Left lung (tissue), 10 donors: ENCODE results near the gene UBE2G1. TPM values are rescaled to one million over a fixed set of nuclear protein-coding genes. Genes with fewer than 3 reads are reported as not detected.

Experiments
- ATAC-seq: fragments of 200-7000 bp; cut with Tn5 transposase; one replicate; pipeline ENCODE4 v1.9.1; 2020; ENCODE audit warnings: moderate library complexity
- DNase-seq, 4 donors: peaks; one replicate each; pipeline ENCODE4 v3.0.0-alpha.2; 2013 to 2020
- H3K27ac ChIP-seq, 2 donors: fragments of 200-600 bp; sonication (generic) in 1 of 2; one replicate each; pipeline versions ENCODE4 v1.5.0 to v1.8.0; 2020 to 2021
- H3K27me3 ChIP-seq, 2 donors: fragments of 200-600 bp; sonication (generic) in 1 of 2; one replicate each; pipeline versions ENCODE4 v1.5.0 to v1.8.0; 2020 to 2021
- H3K36me3 ChIP-seq, 2 donors: fragments of 200-600 bp; sonication (generic) in 1 of 2; one replicate each; pipeline versions ENCODE4 v1.5.0 to v1.8.0; 2020 to 2021
- H3K4me1 ChIP-seq, 2 donors: fragments of 200-600 bp; one replicate each; pipeline ENCODE4 v1.8.0; 2021
- H3K4me3 ChIP-seq, 2 donors: fragments of 200-600 bp; sonication (generic) in 1 of 2; one replicate each; pipeline versions ENCODE4 v1.5.0 to v1.8.0; 2020 to 2021; ENCODE audit warnings: mild to moderate bottlenecking in 1 of 2
- H3K9me3 ChIP-seq, 2 donors: fragments of 200-600 bp; sonication (generic) in 1 of 2; one replicate each; pipeline versions ENCODE4 v1.5.0 to v1.8.0; 2020 to 2021
- intact Hi-C, 2 donors: fragments of 100-400 bp; cut with DNase I; formaldehyde crosslinking; loops; one replicate each; pipeline versions ENCODE4 v1.11.2 to v1.14.2; 2022
- polyA plus RNA-seq, 6 donors: library from polyadenylated mRNA; unstranded; fragments of 120-200 nt; gene quantifications; one replicate each; pipeline ENCODE4 v1.2.1, GENCODE V29; 2013; ENCODE audit not compliant: insufficient read length in 6 of 6
- total RNA-seq, 2 donors: library from RNA; stranded (reverse); fragmentation: NEBNext Ultra II Directional; extraction: Animal tissue kit (Norgen Biotek cat#: 25700); gene quantifications; one replicate each; pipeline ENCODE4 v1.2.1, GENCODE V29; 2021
- TF ChIP-seq, protein P1 (sequence below), 2 donors: fragments of 200-600 bp; sonication (generic) in 1 of 2; IDR thresholded peaks; one replicate each; pipeline versions ENCODE4 v1.5.0 to v1.8.0; 2021; ENCODE audit warnings: antibody characterized with exemption in 2 of 2
- donor health status: DM: no; HTN: yes; CAD: no.
- donor health status: DM: no; HTN: no; CAD: no.

UBE2G1 gene
- total and polyA plus RNA-seq, 8 donors, result 43.3 to 56.9 (median 48.3) TPM

DNA sequence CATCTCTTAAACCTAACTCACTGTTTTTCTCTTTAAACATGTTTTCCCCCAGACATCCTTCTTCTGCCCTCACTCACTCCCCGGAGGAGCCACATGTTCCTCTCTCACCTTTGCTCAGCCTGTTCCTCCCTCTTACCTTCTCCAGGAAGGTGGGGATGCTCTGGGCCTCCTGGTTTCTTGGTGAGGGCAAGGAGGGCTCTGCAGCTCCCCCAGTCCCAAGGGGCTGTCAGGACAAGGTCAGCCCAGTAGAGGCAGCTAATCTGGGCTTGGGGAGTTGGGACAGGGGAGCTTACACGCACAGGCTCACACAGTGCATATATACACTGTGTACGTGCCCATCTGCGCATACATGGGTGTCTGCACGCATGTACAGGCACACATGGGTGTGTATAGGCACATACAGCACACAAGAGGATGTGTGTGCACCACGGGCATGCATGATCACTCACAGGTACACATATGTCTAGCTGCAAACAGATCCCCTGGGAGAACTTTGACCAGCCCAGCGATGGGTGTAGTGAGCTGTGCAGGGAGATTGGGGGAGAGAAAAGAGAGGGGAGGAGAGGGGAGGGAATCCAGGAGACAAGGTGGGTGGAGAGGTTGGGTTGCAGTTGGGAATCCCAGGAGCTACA, 38.7 kb upstream of the UBE2G1 start:
- intact Hi-C loops, result no loop called here
- DNase-seq (no peak), ATAC-seq (no peak)
- Histone ChIP-seq H3K27ac (no peak overlapping the region), H3K27me3 (no peaks in the 10 kb centered on the region), H3K4me1 (no peaks in the 10 kb centered on the region), H3K9me3 (no peaks in the 10 kb centered on the region), H3K4me3 (no peak overlapping the region), H3K36me3 (no peaks in the 10 kb centered on the region)
- TF ChIP-seq, protein P1, sequence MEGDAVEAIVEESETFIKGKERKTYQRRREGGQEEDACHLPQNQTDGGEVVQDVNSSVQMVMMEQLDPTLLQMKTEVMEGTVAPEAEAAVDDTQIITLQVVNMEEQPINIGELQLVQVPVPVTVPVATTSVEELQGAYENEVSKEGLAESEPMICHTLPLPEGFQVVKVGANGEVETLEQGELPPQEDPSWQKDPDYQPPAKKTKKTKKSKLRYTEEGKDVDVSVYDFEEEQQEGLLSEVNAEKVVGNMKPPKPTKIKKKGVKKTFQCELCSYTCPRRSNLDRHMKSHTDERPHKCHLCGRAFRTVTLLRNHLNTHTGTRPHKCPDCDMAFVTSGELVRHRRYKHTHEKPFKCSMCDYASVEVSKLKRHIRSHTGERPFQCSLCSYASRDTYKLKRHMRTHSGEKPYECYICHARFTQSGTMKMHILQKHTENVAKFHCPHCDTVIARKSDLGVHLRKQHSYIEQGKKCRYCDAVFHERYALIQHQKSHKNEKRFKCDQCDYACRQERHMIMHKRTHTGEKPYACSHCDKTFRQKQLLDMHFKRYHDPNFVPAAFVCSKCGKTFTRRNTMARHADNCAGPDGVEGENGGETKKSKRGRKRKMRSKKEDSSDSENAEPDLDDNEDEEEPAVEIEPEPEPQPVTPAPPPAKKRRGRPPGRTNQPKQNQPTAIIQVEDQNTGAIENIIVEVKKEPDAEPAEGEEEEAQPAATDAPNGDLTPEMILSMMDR (IDR thresholded peaks at IDR 0.05), result no peak

GRCh38 chr17:4397840-4398239, 31.4 kb upstream of the UBE2G1 start:
- H3K27me3 ChIP-seq, result no peaks in the 10 kb centered on the region
- no peaks in the 10 kb centered on the region for H3K36me3 ChIP-seq
- DNase-seq (no peak), ATAC-seq (no peak)
- H3K9me3 ChIP-seq, result no peaks in the 10 kb centered on the region
- no peak overlapping the region for H3K27ac ChIP-seq
- H3K4me3 ChIP-seq, result no peak overlapping the region
- intact Hi-C loops, result no loop called here
- TF ChIP-seq, protein P1 (IDR thresholded peaks at IDR 0.05), result no peak
- no peaks in the 10 kb centered on the region for H3K4me1 ChIP-seq

GRCh38 chr17:4395111-4395478, 28.6 kb upstream of the UBE2G1 start:
- H3K4me3 ChIP-seq, result no peak overlapping the region
- no peak for ATAC-seq
- peaks cover 0 to 3% of the 10 kb centered on the region in 2 donors for H3K27me3 ChIP-seq
- intact Hi-C loops, result no loop called here
- DNase-seq, result no peak
- no peaks in the 10 kb centered on the region for H3K4me1 ChIP-seq
- no peak overlapping the region for H3K27ac ChIP-seq
- TF ChIP-seq, protein P1 (IDR thresholded peaks at IDR 0.05), result no peak
- H3K9me3 ChIP-seq, result no peaks in the 10 kb centered on the region
- no peaks in the 10 kb centered on the region for H3K36me3 ChIP-seq

DNA sequence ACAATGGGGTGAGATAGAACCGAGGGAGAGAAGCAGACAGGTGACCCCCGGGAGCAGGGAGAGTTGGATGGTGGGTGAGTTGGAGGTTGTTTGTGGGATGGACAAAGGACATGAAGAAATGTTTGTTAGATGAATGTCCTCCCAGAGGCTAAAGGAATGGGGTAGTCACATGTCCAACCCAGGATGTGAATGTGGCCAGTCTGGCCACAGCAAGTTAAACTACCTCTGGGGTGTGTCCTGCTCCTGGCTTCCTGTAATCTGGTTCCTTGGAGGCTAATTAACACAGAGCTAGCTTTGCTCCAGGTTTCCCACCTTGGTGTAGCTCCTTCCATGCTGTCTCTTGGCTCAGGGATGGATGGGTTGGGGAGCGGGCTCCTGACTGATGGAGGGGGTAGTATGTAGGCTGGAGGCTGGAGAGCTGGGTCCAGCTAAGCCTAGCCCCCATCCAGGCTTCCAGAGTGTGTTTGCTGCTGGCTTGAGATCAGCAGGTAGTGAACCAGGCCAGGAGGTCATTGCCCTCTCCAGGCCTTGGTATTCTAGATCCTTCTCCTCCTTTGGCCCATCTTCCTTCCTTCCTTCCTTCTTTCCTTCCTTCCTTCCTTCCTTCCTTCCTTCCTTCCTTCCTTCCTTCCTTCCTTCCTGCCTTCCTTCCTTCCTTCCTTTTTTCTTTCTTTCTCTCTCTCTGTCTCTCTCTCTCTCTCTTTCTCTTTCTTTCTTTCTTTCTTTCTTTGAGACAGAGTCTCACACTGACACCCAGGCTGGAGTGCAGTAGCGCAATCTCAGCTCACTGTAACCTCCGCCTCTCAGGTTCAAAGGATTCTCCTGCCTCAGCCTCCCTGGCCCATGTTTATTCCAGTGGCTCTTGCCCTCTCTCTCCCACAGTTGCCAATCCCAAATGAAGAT, 28.0 kb upstream of the UBE2G1 start:
- Histone ChIP-seq H3K27me3 (peaks cover 0 to 3% of the 10 kb centered on the region in 2 donors), H3K27ac (no peak overlapping the region), H3K4me1 (no peaks in the 10 kb centered on the region), H3K4me3 (no peak overlapping the region), H3K36me3 (no peaks in the 10 kb centered on the region), H3K9me3 (no peaks in the 10 kb centered on the region)
- TF ChIP-seq, protein P1 (IDR thresholded peaks at IDR 0.05), result no peak
- DNase-seq (no peak), ATAC-seq (no peak)
- intact Hi-C loops, result no loop called here

GRCh38 chr17:4393806-4394205, 27.3 kb upstream of the UBE2G1 start:
- no peak overlapping the region for H3K27ac ChIP-seq
- TF ChIP-seq, protein P1 (IDR thresholded peaks at IDR 0.05), result no peak
- intact Hi-C loops, result no loop called here
- ATAC-seq (no peak), DNase-seq (no peak)
- H3K27me3 ChIP-seq, result peaks cover 0 to 3% of the 10 kb centered on the region in 2 donors
- H3K36me3 ChIP-seq, result no peaks in the 10 kb centered on the region
- no peaks in the 10 kb centered on the region for H3K9me3 ChIP-seq
- H3K4me3 ChIP-seq, result no peak overlapping the region
- no peaks in the 10 kb centered on the region for H3K4me1 ChIP-seq
